DND-41 (cell line): ENCODE results near the gene PATE3.

ENCODE experiments used
- CTCF ChIP-seq: IDR thresholded peaks from 2 replicates; pipeline ENCODE4 v1.5.1; 2012; ENCODE audit warnings: borderline replicate concordance, low read length, moderate library complexity, mild to moderate bottlenecking; ENCODE audit not compliant: poor library complexity, severe bottlenecking; ENCODE audit errors: extremely low read depth
- EZH2 ChIP-seq: IDR thresholded peaks from 3 replicates; pipeline ENCODE4 v1.6.1; 2012; ENCODE audit warnings: borderline replicate concordance, low read depth, mild to moderate bottlenecking, moderate library complexity, low read length, inconsistent platforms; ENCODE audit not compliant: severe bottlenecking

DNA sequence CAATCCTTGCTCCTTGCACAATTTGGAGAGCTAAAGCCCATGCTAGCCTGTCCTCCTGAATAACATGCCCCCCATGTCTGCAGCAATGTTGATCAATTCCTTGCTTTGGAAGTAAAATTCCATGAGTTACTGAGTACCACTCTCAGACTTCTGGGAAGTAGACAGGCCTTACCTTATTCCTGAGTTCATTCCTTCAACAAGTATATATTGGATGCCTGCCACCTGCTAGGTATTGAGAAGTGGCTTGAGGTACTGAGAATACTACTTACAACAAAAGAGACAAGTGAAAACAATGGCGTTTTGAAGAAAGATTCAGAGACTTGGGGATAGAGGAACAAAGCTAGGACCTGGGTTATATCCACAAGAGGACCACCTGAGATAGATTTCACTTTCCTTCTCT is 21.7 kb upstream of the PATE3 start:
- TF ChIP-seq EZH2 (no peak), CTCF (no peak)
